Lung (tissue), 12 donors: ENCODE data around the gene OR2A2. TPM values are rescaled to one million over a fixed set of nuclear protein-coding genes. Genes with fewer than 3 reads are reported as not detected.

Source experiments
- ATAC-seq: fragments of 200-7000 bp; cut with Tn5 transposase; one replicate; pipeline ENCODE4 v1.9.1; 2020; ENCODE audit warnings: moderate number of reproducible peaks; ENCODE audit not compliant: insufficient read depth, low FRiP score
- DNase-seq, 3 donors: peaks; one replicate each; pipeline ENCODE4 v3.0.0-alpha.2; 2013 to 2017
- H3K27ac ChIP-seq, 2 donors: one replicate each; pipeline ENCODE4 v1.5.1; 2013; ENCODE audit warnings: mild to moderate bottlenecking in 2 of 2, moderate library complexity in 2 of 2, control low read depth in 1 of 2, inconsistent platforms in 1 of 2, low read depth in 1 of 2, low read length in 1 of 2
- H3K27me3 ChIP-seq, 3 donors: one replicate each; pipeline ENCODE4 v1.5.1; 2013; ENCODE audit warnings: low read length in 2 of 3; ENCODE audit not compliant: control insufficient read depth in 3 of 3, insufficient read depth in 3 of 3
- H3K36me3 ChIP-seq, 4 donors: one replicate each; pipeline ENCODE4 v1.5.1; 2013; ENCODE audit warnings: low read length in 4 of 4, mild to moderate bottlenecking in 1 of 4, moderate library complexity in 1 of 4; ENCODE audit not compliant: control insufficient read depth in 4 of 4, insufficient read depth in 4 of 4
- H3K4me1 ChIP-seq, 5 donors: one replicate each; pipeline ENCODE4 v1.5.1; 2013; ENCODE audit warnings: low read length in 5 of 5, mild to moderate bottlenecking in 2 of 5, moderate library complexity in 1 of 5; ENCODE audit not compliant: control insufficient read depth in 5 of 5, insufficient read depth in 5 of 5
- H3K4me3 ChIP-seq: one replicate; pipeline ENCODE4 v1.5.1; 2013; ENCODE audit warnings: mild to moderate bottlenecking, control low read depth, moderate library complexity
- H3K9ac ChIP-seq, 2 donors: one replicate each; pipeline ENCODE4 v1.5.1; 2013; ENCODE audit warnings: low read length in 2 of 2, control low read depth in 1 of 2; ENCODE audit not compliant: insufficient read depth in 1 of 2
- H3K9me3 ChIP-seq, 4 donors: one replicate each; pipeline ENCODE4 v1.5.1; 2013; ENCODE audit warnings: low read length in 3 of 4, mild to moderate bottlenecking in 1 of 4, moderate library complexity in 1 of 4; ENCODE audit not compliant: control insufficient read depth in 4 of 4, insufficient read depth in 3 of 4
- CTCF ChIP-seq: IDR thresholded peaks from 2 replicates; pipeline ENCODE4 v1.5.1; 2012; ENCODE audit warnings: mild to moderate bottlenecking; ENCODE audit errors: control extremely low read depth, extremely low read depth
- WGBS, 2 donors: extraction: QIAGEN DNeasy Blood & Tissue Kit; methylation state at CpG; one replicate each; pipeline ENCODE4 v1.1.7; 2013; 5-methylcytosine and 5-hydroxymethylcytosine counted together
- polyA plus RNA-seq, 2 donors: library from polyadenylated mRNA; stranded (reverse); fragments of 200-250 nt; gene quantifications; one replicate each; pipeline ENCODE4 v1.2.1, GENCODE V29; 2013
- total RNA-seq, 2 donors: library from RNA; depleted of rRNA in 1 of 2; stranded (reverse); fragments of >200 nt in 1 of 2; gene quantifications; one replicate each; pipeline ENCODE4 v1.2.1, GENCODE V29; 2014 to 2021
- donor health status: control.
- donor health status: control.
- donor health status: Bipolar disorder and iron deficiency.
- donor health status: healthy.
- donor health status: DM: yes; HTN: yes; CAD: no.

Gene OR2A2
- total and polyA plus RNA-seq, 4 donors, result not detected

GRCh38 chr7:144087230-144087629 lies 22.2 kb upstream of the OR2A2 start:
- no peak for TF ChIP-seq CTCF
- peaks cover 0 to 33% (median 0%) of the 10 kb centered on the region in 3 donors for H3K27me3 ChIP-seq
- ATAC-seq, result no peak
- no peak for DNase-seq
- WGBS, 2 donors, result 69 to 92% methylated on average over 1 of the region's 1 CpG
- no peaks in the 10 kb centered on the region for H3K36me3 ChIP-seq
- no peak overlapping the region for H3K27ac ChIP-seq
- H3K4me3 ChIP-seq, result no peak overlapping the region
- no peaks in the 10 kb centered on the region for H3K4me1 ChIP-seq
- no peak overlapping the region for H3K9ac ChIP-seq
- peaks cover 0 to 3% (median 0%) of the 10 kb centered on the region in 4 donors for H3K9me3 ChIP-seq

GRCh38 chr7:144090667-144091066 lies 18.7 kb upstream of the OR2A2 start:
- H3K36me3 ChIP-seq, result no peaks in the 10 kb centered on the region

GRCh38 chr7:144098776-144099175 lies 10.6 kb upstream of the OR2A2 start:
- Histone ChIP-seq H3K27ac (no peak overlapping the region), H3K4me1 (peaks cover 0 to 14% (median 0%) of the 10 kb centered on the region in 5 donors), H3K9me3 (peaks cover 0 to 5% (median 0%) of the 10 kb centered on the region in 4 donors), H3K36me3 (no peaks in the 10 kb centered on the region), H3K27me3 (peaks cover 0 to 52% (median 0%) of the 10 kb centered on the region in 3 donors), H3K9ac (no peak overlapping the region), H3K4me3 (no peak overlapping the region)
- DNase-seq, result no peak
- TF ChIP-seq CTCF, result no peak
- no peak for ATAC-seq

More at GRCh38 chr7:144090667-144091066, 18.7 kb upstream of the OR2A2 start:
- DNase-seq (no peak), ATAC-seq (no peak)
- 92 to 94% methylated on average over 3 of the region's 3 CpGs for WGBS, 2 donors
- H3K27ac ChIP-seq, result no peak overlapping the region
- peaks cover 0 to 4% (median 2%) of the 10 kb centered on the region in 4 donors for H3K9me3 ChIP-seq
- H3K9ac ChIP-seq, result no peak overlapping the region
- H3K27me3 ChIP-seq, result peaks cover 0 to 46% (median 0%) of the 10 kb centered on the region in 3 donors
- H3K4me3 ChIP-seq, result no peak overlapping the region
- no peak for TF ChIP-seq CTCF
- H3K4me1 ChIP-seq, result no peaks in the 10 kb centered on the region

GRCh38 chr7:144100607-144101006 lies 8.8 kb upstream of the OR2A2 start:
- no peak overlapping the region for H3K9ac ChIP-seq
- 36 to 39% methylated on average over 3 of the region's 3 CpGs for WGBS, 2 donors
- DNase-seq, result no peak
- H3K4me1 ChIP-seq, result peaks cover 0 to 29% (median 0%) of the 10 kb centered on the region in 5 donors
- H3K27me3 ChIP-seq, result peaks cover 0 to 47% (median 0%) of the 10 kb centered on the region in 3 donors
- H3K9me3 ChIP-seq, result peaks cover 0 to 2% (median 0%) of the 10 kb centered on the region in 4 donors
- no peak for ATAC-seq
- H3K36me3 ChIP-seq, result no peaks in the 10 kb centered on the region
- TF ChIP-seq CTCF, result no peak
- no peak overlapping the region for H3K4me3 ChIP-seq
- H3K27ac ChIP-seq, result no peak overlapping the region
